ENCODE measurements around the gene CNTNAP2. TPM values are rescaled to one million over a fixed set of nuclear protein-coding genes. Genes with fewer than 3 reads are reported as not detected.

The CNTNAP2 gene
- total and polyA plus RNA-seq, 2 donors (not counting 1 experiment from before 2014, with no cell fraction given) = not detected

- Histone ChIP-seq H3K27ac (ENCODE audit: insufficient read depth, low read length) (no peak overlapping the region), H2AFZ (ENCODE audit: low read length) (no peak overlapping the region), H3K27me3 (ENCODE audit: control insufficient read depth, insufficient read depth, low read length) (no peaks in the 10 kb centered on the region), H3K4me1 (ENCODE audit: control insufficient read depth, extremely low read depth, insufficient read depth, low read length) (no peaks in the 10 kb centered on the region), H3K4me2 (ENCODE audit: extremely low read depth, insufficient read depth, low read length) (no peak overlapping the region), H3K9me3 (ENCODE audit: control insufficient read depth, insufficient read depth, low read depth, low read length) (no peaks in the 10 kb centered on the region), H3K36me3 (ENCODE audit: control insufficient read depth, insufficient read depth, low read length) (no peaks in the 10 kb centered on the region), H3K9ac (ENCODE audit: insufficient read depth, low read length) (no peak overlapping the region), H4K20me1 (ENCODE audit: control insufficient read depth, extremely low read depth, insufficient read depth, low read length) (no peaks in the 10 kb centered on the region), H3K79me2 (ENCODE audit: control insufficient read depth, insufficient read depth, low read length) (no peaks in the 10 kb centered on the region), H3K4me3 (replicated peaks in 1 of 4; ENCODE audit: control extremely low read depth in 1 of 4, insufficient read depth in 1 of 4, low read depth in 3 of 4, low read length in 4 of 4) (no peak overlapping the region)
- DNase-seq (ENCODE audit: low read depth in 2 of 2) = no peak
- no peak for TF ChIP-seq CTCF (conservative IDR thresholded peaks at IDR 0.05 in 1 of 2, IDR thresholded peaks at IDR 0.05 in 1 of 2; ENCODE audit: low read depth in 1 of 2, low read length in 2 of 2)
These were observed 963.4 kb downstream of the CNTNAP2 start for GRCh38 chr7:147079921-147080420.

- Histone ChIP-seq H4K20me1 (ENCODE audit: control insufficient read depth, extremely low read depth, insufficient read depth, low read length) (no peaks in the 10 kb centered on the region), H3K27ac (ENCODE audit: insufficient read depth, low read length) (no peak overlapping the region), H3K4me2 (ENCODE audit: extremely low read depth, insufficient read depth, low read length) (no peak overlapping the region), H3K79me2 (ENCODE audit: control insufficient read depth, insufficient read depth, low read length) (no peaks in the 10 kb centered on the region), H3K9ac (ENCODE audit: insufficient read depth, low read length) (no peak overlapping the region), H3K9me3 (ENCODE audit: control insufficient read depth, insufficient read depth, low read depth, low read length) (no peaks in the 10 kb centered on the region), H3K27me3 (ENCODE audit: control insufficient read depth, insufficient read depth, low read length) (no peaks in the 10 kb centered on the region), H2AFZ (ENCODE audit: low read length) (no peak overlapping the region), H3K4me1 (ENCODE audit: control insufficient read depth, extremely low read depth, insufficient read depth, low read length) (no peaks in the 10 kb centered on the region), H3K4me3 (replicated peaks in 1 of 4; ENCODE audit: control extremely low read depth in 1 of 4, insufficient read depth in 1 of 4, low read depth in 3 of 4, low read length in 4 of 4) (no peak overlapping the region), H3K36me3 (ENCODE audit: control insufficient read depth, insufficient read depth, low read length) (no peaks in the 10 kb centered on the region)
- no peak for TF ChIP-seq CTCF (conservative IDR thresholded peaks at IDR 0.05 in 1 of 2, IDR thresholded peaks at IDR 0.05 in 1 of 2; ENCODE audit: low read depth in 1 of 2, low read length in 2 of 2)
- TF ChIP-seq EZH2 (IDR thresholded peaks at IDR 0.05; ENCODE audit: low read length, missing control alignments) = no peak
- DNase-seq (ENCODE audit: low read depth in 2 of 2) = no peak
These were observed 964.5 kb downstream of the CNTNAP2 start for GRCh38 chr7:147081117-147081516.

- H3K27ac ChIP-seq (ENCODE audit: insufficient read depth, low read length) = no peak overlapping the region
- H4K20me1 ChIP-seq (ENCODE audit: control insufficient read depth, extremely low read depth, insufficient read depth, low read length) = no peaks in the 10 kb centered on the region
- no peak overlapping the region for H2AFZ ChIP-seq (ENCODE audit: low read length)
- no peaks in the 10 kb centered on the region for H3K4me1 ChIP-seq (ENCODE audit: control insufficient read depth, extremely low read depth, insufficient read depth, low read length)
- DNase-seq (ENCODE audit: low read depth in 2 of 2) = no peak
- no peak overlapping the region for H3K4me3 ChIP-seq (replicated peaks in 1 of 4; ENCODE audit: control extremely low read depth in 1 of 4, insufficient read depth in 1 of 4, low read depth in 3 of 4, low read length in 4 of 4)
- no peaks in the 10 kb centered on the region for H3K36me3 ChIP-seq (ENCODE audit: control insufficient read depth, insufficient read depth, low read length)
- no peak overlapping the region for H3K4me2 ChIP-seq (ENCODE audit: extremely low read depth, insufficient read depth, low read length)
- H3K9me3 ChIP-seq (ENCODE audit: control insufficient read depth, insufficient read depth, low read depth, low read length) = no peaks in the 10 kb centered on the region
- H3K27me3 ChIP-seq (ENCODE audit: control insufficient read depth, insufficient read depth, low read length) = no peaks in the 10 kb centered on the region
- H3K79me2 ChIP-seq (ENCODE audit: control insufficient read depth, insufficient read depth, low read length) = no peaks in the 10 kb centered on the region
- no peak overlapping the region for H3K9ac ChIP-seq (ENCODE audit: insufficient read depth, low read length)
- TF ChIP-seq CTCF (conservative IDR thresholded peaks at IDR 0.05 in 1 of 2, IDR thresholded peaks at IDR 0.05 in 1 of 2; ENCODE audit: low read depth in 1 of 2, low read length in 2 of 2) (no peak), EZH2 (IDR thresholded peaks at IDR 0.05; ENCODE audit: low read length, missing control alignments) (no peak)
These were observed 972.5 kb downstream of the CNTNAP2 start for GRCh38 chr7:147089051-147089461.

All from fibroblast of lung (primary cell).